Measurements from ENCODE around the gene TEX9. TPM values are rescaled to one million over a fixed set of nuclear protein-coding genes. Genes with fewer than 3 reads are reported as not detected.
"Not testable (repeated sequence)": the region's sequence is repeated elsewhere in the genome, so short reads cannot be mapped to it uniquely, and the experiment has no call there.

TEX9 gene
- total and polyA plus RNA-seq, 10 donors, result 2.4 to 21.4 (median 5.8) TPM

DNA sequence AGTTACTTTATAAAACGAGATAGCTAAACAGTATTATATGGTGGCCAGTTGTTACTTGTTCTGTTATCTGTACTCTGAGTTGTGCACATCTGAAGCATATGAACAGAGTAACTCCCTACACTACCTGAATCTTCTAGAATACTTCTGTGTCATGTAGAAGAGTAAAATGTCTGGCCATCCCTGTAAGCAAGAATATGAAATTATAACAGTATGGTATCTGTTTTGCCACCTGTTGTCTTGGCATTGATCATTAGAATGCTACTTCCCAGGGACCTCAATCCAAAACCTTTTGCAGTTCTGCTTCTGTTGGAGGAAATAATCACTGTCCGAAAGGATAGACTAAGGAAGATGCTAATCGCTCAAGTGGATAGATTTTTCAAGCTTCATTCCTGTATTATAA is 1.9 kb downstream of the TEX9 start:
- Histone ChIP-seq H3K4me3 (peak overlapping the region in 1 of 8 donors; percentile 75), H3K27ac (peak overlapping the region in 2 of 8 donors; percentile 53 to 68), H3K27me3 (replicated peaks in 1 of 7) (peaks cover 0 to 29% (median 0%) of the 10 kb centered on the region in 7 donors), H3K9me3 (peaks cover 0 to 2% (median 0%) of the 10 kb centered on the region in 8 donors), H3K4me1 (peaks cover 4 to 23% (median 10%) of the 10 kb centered on the region in 6 donors), H3K36me3 (no peaks in the 10 kb centered on the region)
- TF ChIP-seq, protein P1, sequence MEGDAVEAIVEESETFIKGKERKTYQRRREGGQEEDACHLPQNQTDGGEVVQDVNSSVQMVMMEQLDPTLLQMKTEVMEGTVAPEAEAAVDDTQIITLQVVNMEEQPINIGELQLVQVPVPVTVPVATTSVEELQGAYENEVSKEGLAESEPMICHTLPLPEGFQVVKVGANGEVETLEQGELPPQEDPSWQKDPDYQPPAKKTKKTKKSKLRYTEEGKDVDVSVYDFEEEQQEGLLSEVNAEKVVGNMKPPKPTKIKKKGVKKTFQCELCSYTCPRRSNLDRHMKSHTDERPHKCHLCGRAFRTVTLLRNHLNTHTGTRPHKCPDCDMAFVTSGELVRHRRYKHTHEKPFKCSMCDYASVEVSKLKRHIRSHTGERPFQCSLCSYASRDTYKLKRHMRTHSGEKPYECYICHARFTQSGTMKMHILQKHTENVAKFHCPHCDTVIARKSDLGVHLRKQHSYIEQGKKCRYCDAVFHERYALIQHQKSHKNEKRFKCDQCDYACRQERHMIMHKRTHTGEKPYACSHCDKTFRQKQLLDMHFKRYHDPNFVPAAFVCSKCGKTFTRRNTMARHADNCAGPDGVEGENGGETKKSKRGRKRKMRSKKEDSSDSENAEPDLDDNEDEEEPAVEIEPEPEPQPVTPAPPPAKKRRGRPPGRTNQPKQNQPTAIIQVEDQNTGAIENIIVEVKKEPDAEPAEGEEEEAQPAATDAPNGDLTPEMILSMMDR (IDR thresholded peaks at IDR 0.05 in 8 of 11, conservative IDR thresholded peaks at IDR 0.05 in 3 of 11), result no peak
- no peak for TF ChIP-seq POLR2A (IDR thresholded peaks at IDR 0.05)
- TF ChIP-seq POLR2AphosphoS5 (IDR thresholded peaks at IDR 0.05), result no peak
- DNase-seq, result no peak
- 84 to 90% (median 89%) methylated on average over 3 of the region's 3 CpGs for WGBS, 5 donors
- intact Hi-C loops (cut with DNase I; ENCODE audit: low total_unique reads), result no loop called here

GRCh38 chr15:56369234-56369633 is 4.0 kb downstream of the TEX9 start:
- Histone ChIP-seq H3K27me3 (replicated peaks in 1 of 7) (peaks cover 0 to 18% (median 0%) of the 10 kb centered on the region in 7 donors), H3K9me3 (no peaks in the 10 kb centered on the region), H3K4me1 (peaks cover 4 to 23% (median 10%) of the 10 kb centered on the region in 6 donors), H3K4me3 (no peak overlapping the region), H3K27ac (peak overlapping the region in 2 of 8 donors; percentile 41 to 68), H3K36me3 (no peaks in the 10 kb centered on the region)
- TF ChIP-seq POLR2AphosphoS5 (IDR thresholded peaks at IDR 0.05), result no peak
- TF ChIP-seq, protein P1 (IDR thresholded peaks at IDR 0.05 in 8 of 11, conservative IDR thresholded peaks at IDR 0.05 in 3 of 11), result no peak
- no peak for TF ChIP-seq POLR2A (IDR thresholded peaks at IDR 0.05)
- intact Hi-C loops (cut with DNase I; ENCODE audit: low total_unique reads), result no loop called here
- WGBS, 5 donors, result 76 to 94% (median 85%) methylated on average over 4 of the region's 4 CpGs
- no peak for DNase-seq

- no peak overlapping the region for H3K4me3 ChIP-seq
- H3K36me3 ChIP-seq, result no peaks in the 10 kb centered on the region
- peak overlapping the region in 2 of 8 donors; percentile 63 to 69 for H3K27ac ChIP-seq
- intact Hi-C loops (cut with DNase I; ENCODE audit: low total_unique reads), result no loop called here
- no peak for DNase-seq
- peaks cover 0 to 2% (median 0%) of the 10 kb centered on the region in 6 donors for H3K4me1 ChIP-seq
- H3K27me3 ChIP-seq (replicated peaks in 1 of 7), result no peaks in the 10 kb centered on the region
- WGBS, 5 donors, result 60 to 65% (median 62%) methylated on average over 2 of the region's 2 CpGs
- peaks cover 0 to 3% (median 0%) of the 10 kb centered on the region in 8 donors for H3K9me3 ChIP-seq
- TF ChIP-seq, protein P1 (IDR thresholded peaks at IDR 0.05 in 8 of 11, conservative IDR thresholded peaks at IDR 0.05 in 3 of 11), result no peak
- TF ChIP-seq POLR2A (IDR thresholded peaks at IDR 0.05), result no peak
- TF ChIP-seq POLR2AphosphoS5 (IDR thresholded peaks at IDR 0.05), result no peak
These were observed 6.4 kb downstream of the TEX9 start for GRCh38 chr15:56371495-56372147.

DNA sequence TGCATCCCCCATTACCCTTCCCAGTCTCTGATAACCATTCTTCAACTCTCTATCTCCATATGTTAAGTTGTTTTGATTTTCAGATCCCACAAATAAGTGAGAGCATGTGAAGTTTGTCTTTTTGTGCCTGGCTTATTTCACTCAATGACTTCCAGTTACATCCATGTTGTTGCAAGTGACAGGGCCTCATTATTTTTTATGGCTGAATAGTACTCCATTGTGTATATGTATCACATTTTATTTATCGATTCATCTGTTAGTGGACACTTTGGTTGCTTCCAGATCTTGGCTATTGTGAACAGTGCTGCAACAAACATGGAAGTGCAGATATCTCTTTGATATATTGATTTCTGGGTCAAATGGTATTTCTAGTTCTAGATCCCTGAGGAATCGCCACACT is 9.5 kb downstream of the TEX9 start:
- peaks cover 0 to 22% (median 17%) of the 10 kb centered on the region in 8 donors for H3K9me3 ChIP-seq
- H3K36me3 ChIP-seq; H3K4me1 ChIP-seq; DNase-seq; H3K27ac ChIP-seq; H3K27me3 ChIP-seq (replicated peaks in 1 of 7); H3K4me3 ChIP-seq; intact Hi-C loops (cut with DNase I; ENCODE audit: low total_unique reads): not testable (repeated sequence)
- WGBS, 5 donors, result 92 to 100% (median 95%) methylated on average over 2 of the region's 2 CpGs

DNA sequence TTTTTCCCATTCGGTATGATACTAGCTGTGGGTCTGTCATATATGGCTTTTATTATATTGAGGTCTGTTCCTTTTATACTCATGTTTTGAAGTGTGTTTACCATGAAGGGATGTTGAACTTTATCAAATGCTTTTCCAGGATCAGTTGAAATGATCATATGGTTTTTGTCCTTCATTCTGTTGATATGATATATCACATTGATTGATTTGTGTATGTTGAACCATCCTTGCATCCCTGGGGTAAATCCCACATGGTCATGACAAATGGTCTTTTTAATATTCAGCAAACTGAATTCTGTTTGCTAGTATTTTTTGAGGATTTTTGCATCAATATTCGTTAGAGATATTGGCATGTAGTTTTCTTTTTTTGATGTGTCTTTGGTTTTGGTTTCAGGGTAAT is 12.6 kb downstream of the TEX9 start:
- WGBS, 5 donors, result 92 to 98% (median 94%) methylated on average over 2 of the region's 2 CpGs
- DNase-seq; H3K36me3 ChIP-seq; H3K27me3 ChIP-seq (replicated peaks in 1 of 7); intact Hi-C loops (cut with DNase I; ENCODE audit: low total_unique reads); H3K4me3 ChIP-seq; H3K4me1 ChIP-seq; H3K27ac ChIP-seq: not testable (repeated sequence)
- peaks cover 0 to 42% (median 29%) of the 10 kb centered on the region in 8 donors for H3K9me3 ChIP-seq
